B cell (primary cell): ENCODE results near the gene ZEB2. TPM values are rescaled to one million over a fixed set of nuclear protein-coding genes. Genes with fewer than 3 reads are reported as not detected.

Experiments used
- ATAC-seq: fragments of 200-7000 bp; cut with Tn5 transposase; one replicate; pipeline ENCODE4 v1.10.0; 2021; ENCODE audit warnings: low read depth, mild to moderate bottlenecking, moderate number of reproducible peaks, moderate library complexity
- CTCF ChIA-PET: fragments of 350-600 bp; sonication (Branson Sonifier 250); formaldehyde crosslinking; loops from one replicate; lab custom pipeline; 2021; ENCODE audit warnings: antibody characterized with exemption, inconsistent platforms; lab: Charles Lee
- POLR2A ChIA-PET: fragments of 350-600 bp; sonication (Branson Sonifier 250); formaldehyde crosslinking; loops from one replicate; lab custom pipeline; 2021; ENCODE audit warnings: antibody characterized with exemption; lab: Charles Lee
- DNase-seq: peaks from one replicate; pipeline ENCODE4 v3.0.0; 2013
- H2AFZ ChIP-seq: 2 replicates; pipeline ENCODE4 v1.6.1; 2012; ENCODE audit warnings: mild to moderate bottlenecking, low read depth, low read length; ENCODE audit not compliant: insufficient read depth, poor library complexity, severe bottlenecking
- H3K27ac ChIP-seq, 2 donors: 1 replicate in 1 of 2; 2 replicates in 1 of 2; pipeline ENCODE4 v1.5.1; 2012 to 2013; ENCODE audit warnings: low read length in 2 of 2, mild to moderate bottlenecking in 2 of 2, moderate library complexity in 1 of 2
- H3K27me3 ChIP-seq, 4 experiments: fragments of 200-600 bp in 1 of 4; sonication (generic) in 1 of 4; replicated peaks in 1 of 4; 1 replicate in 2 of 4; 2 replicates in 2 of 4; pipeline versions ENCODE4 v1.6.1 to v1.7.0; 2013 to 2016; ENCODE audit warnings: low read length in 3 of 4, mild to moderate bottlenecking in 2 of 4, mixed read lengths in 1 of 4, moderate library complexity in 1 of 4; ENCODE audit not compliant: insufficient read depth in 4 of 4, control insufficient read depth in 3 of 4; ENCODE audit errors: control extremely low read depth in 1 of 4
- H3K36me3 ChIP-seq, 2 experiments: replicated peaks in 1 of 2; 1 replicate in 1 of 2; 2 replicates in 1 of 2; pipeline versions ENCODE4 v1.6.1 to v1.7.1; 2013; ENCODE audit warnings: low read length in 1 of 2; ENCODE audit not compliant: insufficient read depth in 2 of 2, control insufficient read depth in 1 of 2; ENCODE audit errors: control extremely low read depth in 1 of 2, extremely low read depth in 1 of 2
- H3K4me1 ChIP-seq, 2 donors: fragments of 200-600 bp in 1 of 2; sonication (generic) in 1 of 2; 1 replicate in 1 of 2; 2 replicates in 1 of 2; pipeline versions ENCODE4 v1.5.1 to v1.6.1; 2013 to 2017; ENCODE audit warnings: low read length in 2 of 2; ENCODE audit not compliant: control insufficient read depth in 2 of 2, insufficient read depth in 2 of 2
- H3K4me2 ChIP-seq: replicated peaks from 2 replicates; pipeline ENCODE3; 2012; ENCODE audit warnings: mild to moderate bottlenecking, low read depth, low read length; ENCODE audit not compliant: poor library complexity, severe bottlenecking
- H3K4me3 ChIP-seq, 5 experiments: fragments of 200-600 bp in 1 of 5; sonication (generic) in 1 of 5; 1 replicate in 3 of 5; 2 replicates in 2 of 5; pipeline versions ENCODE4 v1.5.1 to v1.7.0; 2011 to 2016; ENCODE audit warnings: low read length in 4 of 5, mild to moderate bottlenecking in 4 of 5, low read depth in 2 of 5, control low read depth in 1 of 5, moderate library complexity in 1 of 5; ENCODE audit not compliant: insufficient read depth in 1 of 5; ENCODE audit errors: control extremely low read depth in 1 of 5, extremely low read depth in 1 of 5
- H3K79me2 ChIP-seq: fragments of 200-600 bp; sonication (generic); one replicate; pipeline ENCODE4 v1.6.0; 2016; ENCODE audit warnings: low read length; ENCODE audit not compliant: control insufficient read depth, insufficient read depth
- H3K9ac ChIP-seq: fragments of 200-600 bp; sonication (generic); 2 replicates; pipeline ENCODE4 v1.6.1; 2017; ENCODE audit warnings: mild to moderate bottlenecking, low read length, moderate library complexity
- H3K9me3 ChIP-seq, 3 donors: one replicate each; pipeline versions ENCODE4 v1.6.1 to v1.7.1; 2013; ENCODE audit warnings: low read length in 2 of 3; ENCODE audit not compliant: control insufficient read depth in 2 of 3, insufficient read depth in 1 of 3; ENCODE audit errors: control extremely low read depth in 1 of 3
- H4K20me1 ChIP-seq: 2 replicates; pipeline ENCODE4 v1.6.0; 2012; ENCODE audit warnings: mild to moderate bottlenecking, low read length; ENCODE audit not compliant: insufficient read depth, control insufficient read depth, poor library complexity, severe bottlenecking
- H3K27ac Mint-ChIP-seq: one replicate; pipeline ENCODE4 v1.8.0; 2021; ENCODE audit warnings: mixed read lengths
- H3K27me3 Mint-ChIP-seq: one replicate; pipeline ENCODE4 v1.8.0; 2021; ENCODE audit warnings: mixed read lengths
- H3K4me1 Mint-ChIP-seq: one replicate; pipeline ENCODE4 v1.8.0; 2021; ENCODE audit warnings: mixed read lengths
- H3K4me3 Mint-ChIP-seq: one replicate; pipeline ENCODE4 v1.8.0; 2021; ENCODE audit warnings: mixed read lengths
- H3K9me3 Mint-ChIP-seq: one replicate; pipeline ENCODE4 v1.8.0; 2022; ENCODE audit warnings: mixed read lengths; ENCODE audit not compliant: insufficient read depth
- CTCF ChIP-seq: fragments of 200-600 bp; IDR thresholded peaks from one replicate; pipeline ENCODE4 v1.8.0; 2022; ENCODE audit warnings: antibody characterized with exemption, mild to moderate bottlenecking
- EZH2 ChIP-seq: IDR thresholded peaks from 2 replicates; pipeline ENCODE4 v1.6.1; 2012; ENCODE audit warnings: borderline replicate concordance, low read depth, mild to moderate bottlenecking, moderate library complexity, low read length; ENCODE audit not compliant: insufficient read depth, poor library complexity, severe bottlenecking
- WGBS: methylation state at CpG from one replicate; pipeline ENCODE4 v1.1.5; 2013; ENCODE audit warnings: missing lambda C conversion rate; ENCODE audit not compliant: insufficient coverage; 5-methylcytosine and 5-hydroxymethylcytosine counted together
- intact Hi-C: fragments of 100-400 bp; cut with micrococcal nuclease; formaldehyde crosslinking; loops from one replicate; pipeline ENCODE4 v1.10.0; 2022
- polyA plus RNA-seq: library from polyadenylated mRNA; depleted of rRNA; stranded (reverse); fragments of >200 nt; gene quantifications from 2 replicates; pipeline ENCODE4 v1.2.3, GENCODE V29; 2012
- total RNA-seq, 2 donors: library from RNA; stranded (reverse); fragments of 120-200 nt in 1 of 2; gene quantifications; 1 replicate in 1 of 2; 2 replicates in 1 of 2; pipeline versions ENCODE4 v1.2.3 to v1.2.4, GENCODE V29; 2013 to 2022

ZEB2 gene
- total and polyA plus RNA-seq, 2 donors (not counting 1 experiment from before 2014, with no cell fraction given): 56.3 to 217 TPM

GRCh38 chr2:144469798-144470197 lies 50.1 kb downstream of the ZEB2 start:
- H3K27me3 ChIP-seq: no peaks in the 10 kb centered on the region
- H3K27ac Mint-ChIP-seq: peak overlapping the region; percentile 23
- peaks cover 0 to 29% of the 10 kb centered on the region in 2 experiments for H3K36me3 ChIP-seq
- DNase-seq: no peak
- no peak overlapping the region for H3K4me3 Mint-ChIP-seq
- H2AFZ ChIP-seq: no peak overlapping the region
- H3K9ac ChIP-seq: no peak overlapping the region
- peaks cover 67% of the 10 kb centered on the region for H4K20me1 ChIP-seq
- POLR2A ChIA-PET: no interaction called here
- TF ChIP-seq EZH2 (no peak), CTCF (no peak)
- H3K4me1 ChIP-seq: peaks cover 37 to 39% of the 10 kb centered on the region in 2 donors
- ATAC-seq: no peak
- no peaks in the 10 kb centered on the region for H3K9me3 Mint-ChIP-seq
- H3K27me3 Mint-ChIP-seq: no peaks in the 10 kb centered on the region
- peaks cover 32% of the 10 kb centered on the region for H3K4me1 Mint-ChIP-seq
- CTCF ChIA-PET: interaction anchor here (1.3 kb wide), 1 partner anchor 307 kb away, joined by 3 read pairs; no protein-coding TSS in a partner anchor
- intact Hi-C loops: loop anchor here (5.0 kb wide), 1 partner anchor 38 kb away; no protein-coding TSS in a partner anchor
- WGBS: 60% methylated on average over 1 of the region's 2 CpGs
- no peak overlapping the region for H3K4me3 ChIP-seq
- peak overlapping the region in 1 of 2 donors; percentile 34 for H3K27ac ChIP-seq
- H3K4me2 ChIP-seq: no peak overlapping the region
- no peaks in the 10 kb centered on the region for H3K9me3 ChIP-seq
- peaks cover 97% of the 10 kb centered on the region for H3K79me2 ChIP-seq

- Histone ChIP-seq H3K27me3 (no peaks in the 10 kb centered on the region), H2AFZ (no peak overlapping the region), H3K79me2 (peaks cover 98% of the 10 kb centered on the region), H3K4me3 (no peak overlapping the region), H3K9ac (no peak overlapping the region), H3K4me2 (no peak overlapping the region), H4K20me1 (peaks cover 70% of the 10 kb centered on the region), H3K27ac (peak overlapping the region in 1 of 2 donors; percentile 34), H3K36me3 (peaks cover 0 to 24% of the 10 kb centered on the region in 2 experiments), H3K4me1 (peaks cover 37 to 39% of the 10 kb centered on the region in 2 donors), H3K9me3 (no peaks in the 10 kb centered on the region)
- Mint-ChIP-seq H3K4me3 (no peak overlapping the region), H3K4me1 (peaks cover 28% of the 10 kb centered on the region), H3K9me3 (no peaks in the 10 kb centered on the region), H3K27me3 (no peaks in the 10 kb centered on the region), H3K27ac (peak overlapping the region; percentile 23)
- CTCF ChIA-PET: interaction anchor here (1.3 kb wide), 1 partner anchor 306 kb away, joined by 3 read pairs; no protein-coding TSS in a partner anchor
- POLR2A ChIA-PET: no interaction called here
- intact Hi-C loops: loop anchor here (5.0 kb wide), 1 partner anchor 38 kb away; no protein-coding TSS in a partner anchor
- DNase-seq (peak; percentile 36), ATAC-seq (no peak)
- no peak for TF ChIP-seq CTCF
- no peak for TF ChIP-seq EZH2
- 50% methylated on average over 4 of the region's 4 CpGs for WGBS
Observed at GRCh38 chr2:144468823-144469595, 50.9 kb downstream of the ZEB2 start.
